ENCODE measurements around the gene UBE4B. TPM values are rescaled to one million over a fixed set of nuclear protein-coding genes. Genes with fewer than 3 reads are reported as not detected.
A peak's percentile ranks its signal among the peaks of the same experiment; 100 is the strongest.

The UBE4B gene
- total RNA-seq, 1 donor from 2014 or later: 62.2 TPM

- Mint-ChIP-seq H3K4me1 (ENCODE audit: unreplicated experiment) (peaks cover 14% of the 10 kb centered on the region), H3K36me3 (ENCODE audit: unreplicated experiment) (peaks cover 27% of the 10 kb centered on the region), H3K4me3 (ENCODE audit: unreplicated experiment) (no peak overlapping the region), H3K27me3 (ENCODE audit: unreplicated experiment) (no peaks in the 10 kb centered on the region), H3K9me3 (ENCODE audit: unreplicated experiment) (no peaks in the 10 kb centered on the region), H3K27ac (ENCODE audit: unreplicated experiment) (peak overlapping the region; percentile 23)
- TF ChIP-seq CTCF (IDR thresholded peaks at IDR 0.05): no peak
- DNase-seq (ENCODE audit: extremely low spot score, unreplicated experiment): no peak
Measured at GRCh38 chr1:10121688-10122087, 88.9 kb downstream of the UBE4B start.

- Mint-ChIP-seq H3K27me3 (ENCODE audit: unreplicated experiment) (no peaks in the 10 kb centered on the region), H3K9me3 (ENCODE audit: unreplicated experiment) (no peaks in the 10 kb centered on the region), H3K4me1 (ENCODE audit: unreplicated experiment) (peaks cover 14% of the 10 kb centered on the region), H3K27ac (ENCODE audit: unreplicated experiment) (peak overlapping the region; percentile 97), H3K36me3 (ENCODE audit: unreplicated experiment) (peaks cover 29% of the 10 kb centered on the region), H3K4me3 (ENCODE audit: unreplicated experiment) (peak overlapping the region; percentile 22)
- no peak for DNase-seq (ENCODE audit: extremely low spot score, unreplicated experiment)
- no peak for TF ChIP-seq CTCF (IDR thresholded peaks at IDR 0.05)
Measured at GRCh38 chr1:10122926-10123325, 90.2 kb downstream of the UBE4B start.

- Mint-ChIP-seq H3K4me3 (ENCODE audit: unreplicated experiment) (no peak overlapping the region), H3K4me1 (ENCODE audit: unreplicated experiment) (peaks cover 2% of the 10 kb centered on the region), H3K27me3 (ENCODE audit: unreplicated experiment) (no peaks in the 10 kb centered on the region), H3K9me3 (ENCODE audit: unreplicated experiment) (no peaks in the 10 kb centered on the region), H3K27ac (ENCODE audit: unreplicated experiment) (no peak overlapping the region), H3K36me3 (ENCODE audit: unreplicated experiment) (peaks cover 40% of the 10 kb centered on the region)
- no peak for TF ChIP-seq CTCF (IDR thresholded peaks at IDR 0.05)
- DNase-seq (ENCODE audit: extremely low spot score, unreplicated experiment): no peak
Measured at GRCh38 chr1:10128101-10128765, 95.5 kb downstream of the UBE4B start.

GRCh38 chr1:10132316-10132715 lies 99.6 kb downstream of the UBE4B start:
- no peaks in the 10 kb centered on the region for H3K9me3 Mint-ChIP-seq (ENCODE audit: unreplicated experiment)
- no peak overlapping the region for H3K27ac Mint-ChIP-seq (ENCODE audit: unreplicated experiment)
- H3K27me3 Mint-ChIP-seq (ENCODE audit: unreplicated experiment): no peaks in the 10 kb centered on the region
- DNase-seq (ENCODE audit: extremely low spot score, unreplicated experiment): no peak
- no peak overlapping the region for H3K4me3 Mint-ChIP-seq (ENCODE audit: unreplicated experiment)
- no peaks in the 10 kb centered on the region for H3K4me1 Mint-ChIP-seq (ENCODE audit: unreplicated experiment)
- H3K36me3 Mint-ChIP-seq (ENCODE audit: unreplicated experiment): peaks cover 41% of the 10 kb centered on the region
- TF ChIP-seq CTCF (IDR thresholded peaks at IDR 0.05): no peak

GRCh38 chr1:10132852-10133251 lies 100.1 kb downstream of the UBE4B start:
- H3K4me1 Mint-ChIP-seq (ENCODE audit: unreplicated experiment): no peaks in the 10 kb centered on the region
- H3K4me3 Mint-ChIP-seq (ENCODE audit: unreplicated experiment): no peak overlapping the region
- peaks cover 40% of the 10 kb centered on the region for H3K36me3 Mint-ChIP-seq (ENCODE audit: unreplicated experiment)
- no peak overlapping the region for H3K27ac Mint-ChIP-seq (ENCODE audit: unreplicated experiment)
- no peaks in the 10 kb centered on the region for H3K27me3 Mint-ChIP-seq (ENCODE audit: unreplicated experiment)
- TF ChIP-seq CTCF (IDR thresholded peaks at IDR 0.05): no peak
- no peaks in the 10 kb centered on the region for H3K9me3 Mint-ChIP-seq (ENCODE audit: unreplicated experiment)
- DNase-seq (ENCODE audit: extremely low spot score, unreplicated experiment): no peak
